ENCODE results near the gene KIF3A. TPM values are rescaled to one million over a fixed set of nuclear protein-coding genes. Genes with fewer than 3 reads are reported as not detected.

The KIF3A gene
- total RNA-seq, 1 experiment from 2014 or later, result 13.2 TPM

GRCh38 chr5:132644177-132644576 lies 93.2 kb downstream of the KIF3A start:
- TF ChIP-seq CTCF (conservative IDR thresholded peaks at IDR 0.05), result no peak
- Histone ChIP-seq H2BK12ac (ENCODE audit: insufficient read length, low read depth, low read length) (no peak overlapping the region), H3K79me2 (ENCODE audit: insufficient read depth, low read length) (no peaks in the 10 kb centered on the region), H3K4me2 (ENCODE audit: insufficient read depth, insufficient read length, low read length) (no peak overlapping the region), H2BK15ac (ENCODE audit: low read depth, low read length) (no peak overlapping the region), H3K56ac (ENCODE audit: insufficient read length, low read depth, low read length) (no peak overlapping the region), H2BK120ac (ENCODE audit: low read depth, low read length, poor library complexity, severe bottlenecking) (no peak overlapping the region), H2BK5ac (ENCODE audit: insufficient read length, low read length) (no peak overlapping the region), H3K14ac (ENCODE audit: insufficient read depth, low read length) (no peak overlapping the region), H3K9ac (ENCODE audit: extremely low read depth, insufficient read length, low read length) (no peak overlapping the region), H3K4me1 (ENCODE audit: insufficient read depth, low read length) (peaks cover 4% of the 10 kb centered on the region; the same call in 1 of the 2 replicates), H3K27ac (ENCODE audit: insufficient read length, low read depth, low read length) (no peak overlapping the region), H4K8ac (replicated peaks; ENCODE audit: insufficient read length, low read depth, low read length) (no peak overlapping the region), H3K79me1 (ENCODE audit: insufficient read depth, low read depth, low read length, poor library complexity, severe bottlenecking) (no peaks in the 10 kb centered on the region), H3K23me2 (ENCODE audit: insufficient read length, low read depth, low read length, poor library complexity, severe bottlenecking) (no peaks in the 10 kb centered on the region), H3K18ac (ENCODE audit: insufficient read length, low read depth, low read length) (no peak overlapping the region), H2BK20ac (ENCODE audit: low read depth, low read length, poor library complexity, severe bottlenecking) (no peak overlapping the region), H3K4ac (ENCODE audit: low read depth, low read length) (no peak overlapping the region), H3K27me3 (ENCODE audit: insufficient read depth, low read length) (no peaks in the 10 kb centered on the region), H2AFZ (ENCODE audit: low read length) (no peak overlapping the region), H3K9me3 (ENCODE audit: control insufficient read depth, low read depth, low read length) (peaks cover 9% of the 10 kb centered on the region), H3K23ac (ENCODE audit: insufficient read length, low read depth, low read length) (no peak overlapping the region), H2AK5ac (ENCODE audit: insufficient read length, low read length) (no peak overlapping the region), H3T11ph (ENCODE audit: low read length) (no peak overlapping the region), H4K20me1 (ENCODE audit: control insufficient read depth, insufficient read depth, insufficient read length) (no peaks in the 10 kb centered on the region), H4K91ac (ENCODE audit: insufficient read length, low read depth, low read length) (no peak overlapping the region), H4K5ac (ENCODE audit: insufficient read length, low read depth, low read length) (no peak overlapping the region)
- no peak for DNase-seq
- Mint-ChIP-seq H3K36me3 (ENCODE audit: insufficient read depth in 1 of 3, low read depth in 3 of 3) (peaks cover 2 to 35% (median 32%) of the 10 kb centered on the region in 3 experiments; a peak in 5 of 7 replicates), H3K4me3 (no peak overlapping the region), H3K27me3 (ENCODE audit: low read depth) (peaks cover 15% of the 10 kb centered on the region), H3K4me1 (peaks cover 13 to 16% of the 10 kb centered on the region in 2 experiments), H3K9me3 (peaks cover 6 to 25% of the 10 kb centered on the region in 2 experiments; a peak in 4 of 5 replicates), H3K27ac (no peak overlapping the region; a peak in 1 of 7 replicates)

Other genes starting within 250 kb of the KIF3A start
- gene IRF1, start 246.8 kb downstream of the KIF3A start, total RNA-seq (2021), result 7.2 and 8.7 TPM in 2 replicates
- not detected in 2 replicates for gene IL5, start 194.0 kb downstream of the KIF3A start, total RNA-seq (2021)
- gene RAD50, start 180.6 kb downstream of the KIF3A start, total RNA-seq (2021), result 40.4 and 46.1 TPM in 2 replicates
- gene IL13, start 79.4 kb downstream of the KIF3A start, total RNA-seq (2021), result not detected in 2 replicates
- gene IL4, start 63.6 kb downstream of the KIF3A start, total RNA-seq (2021), result not detected in 2 replicates
- gene CCNI2, start 9.9 kb upstream of the KIF3A start, total RNA-seq (2021), result 0.57 and 0.90 TPM in 2 replicates
- gene SEPTIN8, start 39.7 kb upstream of the KIF3A start, total RNA-seq (2021), result 36.0 and 38.2 TPM in 2 replicates
- 0.20 and 0.31 TPM in 2 replicates for gene SOWAHA, start 75.8 kb upstream of the KIF3A start, total RNA-seq (2021)
- gene SHROOM1, start 93.1 kb upstream of the KIF3A start, total RNA-seq (2021), result 5.8 and 7.0 TPM in 2 replicates
- 0.24 and 0.57 TPM in 2 replicates for gene GDF9, start 128.9 kb upstream of the KIF3A start, total RNA-seq (2021)
- 293 and 306 TPM in 2 replicates for gene UQCRQ, start 129.1 kb upstream of the KIF3A start, total RNA-seq (2021)
- gene LEAP2, start 136.1 kb upstream of the KIF3A start, total RNA-seq (2021), result 1.0 and 1.4 TPM in 2 replicates
- gene AFF4, start 226.1 kb upstream of the KIF3A start, total RNA-seq (2021), result 68.1 and 73.2 TPM in 2 replicates